ENCODE results near the gene LCA5. TPM values are rescaled to one million over a fixed set of nuclear protein-coding genes. Genes with fewer than 3 reads are reported as not detected.
A peak's percentile ranks its signal among the peaks of the same experiment; 100 is the strongest.
"Not testable (repeated sequence)": the region's sequence is repeated elsewhere in the genome, so short reads cannot be mapped to it uniquely, and the experiment has no call there.

LCA5 gene
- polyA plus RNA-seq (2013, experiment 1 of 2; ENCODE audit: insufficient read length): 4.0 TPM
- polyA plus RNA-seq (2013, experiment 2 of 2; ENCODE audit: insufficient read length): 4.9 TPM

DNA sequence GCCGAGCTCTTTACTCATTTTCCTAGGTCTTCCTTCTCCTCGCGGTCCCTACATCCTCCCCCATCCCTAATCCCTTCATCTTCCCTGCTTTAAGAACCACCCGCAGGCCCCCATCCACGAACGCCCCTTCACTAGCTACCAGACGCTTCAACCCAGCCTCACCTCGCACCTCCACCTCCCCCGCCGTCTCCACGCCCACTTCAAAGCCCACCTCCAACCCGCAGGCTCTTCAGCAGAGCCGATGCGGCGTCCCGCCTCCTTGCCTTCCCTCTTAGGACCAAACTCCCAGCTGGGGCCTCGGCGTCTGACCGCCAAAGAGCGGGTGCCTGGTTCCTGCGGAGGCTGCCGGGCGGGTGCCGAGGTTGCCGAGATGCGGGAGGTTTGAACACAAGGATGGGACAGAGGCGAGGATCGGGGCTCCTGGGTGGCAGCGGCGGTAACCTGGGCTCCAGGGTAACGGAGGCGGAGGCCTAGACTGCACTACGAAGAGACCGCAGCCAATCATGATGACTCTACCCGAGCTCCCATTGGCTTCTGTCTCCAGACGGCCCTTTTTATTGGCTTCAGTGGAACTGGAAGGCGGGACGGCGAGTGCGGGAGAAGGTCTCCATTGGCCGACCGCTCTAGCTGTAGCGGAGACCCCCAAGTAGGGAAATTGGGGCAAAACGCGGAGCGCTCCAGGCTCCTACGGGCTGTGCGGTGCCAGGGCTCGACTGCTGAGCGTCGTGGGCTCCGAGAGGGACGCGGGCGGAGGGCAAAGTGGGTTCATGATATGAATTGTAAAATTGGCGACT, at the start of gene LCA5:
Gene LCA5, minus strand, starts transcription at position 477 of the 794 bp plus-strand sequence. CDS start 18,536 bp downstream, outside the sequence.
- DNase-seq: peak; percentile 98

DNA sequence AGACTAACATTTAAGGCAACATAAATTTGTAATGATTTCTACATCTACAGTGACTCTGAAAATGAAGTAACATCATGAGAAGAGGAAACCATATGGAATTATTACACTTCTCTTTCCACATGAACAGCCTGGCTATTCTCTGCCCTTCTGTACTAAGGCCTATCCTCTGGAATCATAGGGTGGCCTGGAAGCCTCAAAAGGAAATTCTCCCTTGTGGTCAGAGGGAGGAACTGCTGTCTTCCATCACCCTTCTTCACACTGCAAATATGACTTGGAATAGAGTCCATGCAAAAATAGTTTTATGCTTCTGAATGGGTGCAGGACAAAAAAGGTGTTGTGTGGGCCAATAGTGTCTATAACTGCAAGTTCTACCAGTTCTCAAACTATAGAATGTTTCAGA, 49.3 kb upstream of the LCA5 start:
- DNase-seq: peak; percentile 34

DNA sequence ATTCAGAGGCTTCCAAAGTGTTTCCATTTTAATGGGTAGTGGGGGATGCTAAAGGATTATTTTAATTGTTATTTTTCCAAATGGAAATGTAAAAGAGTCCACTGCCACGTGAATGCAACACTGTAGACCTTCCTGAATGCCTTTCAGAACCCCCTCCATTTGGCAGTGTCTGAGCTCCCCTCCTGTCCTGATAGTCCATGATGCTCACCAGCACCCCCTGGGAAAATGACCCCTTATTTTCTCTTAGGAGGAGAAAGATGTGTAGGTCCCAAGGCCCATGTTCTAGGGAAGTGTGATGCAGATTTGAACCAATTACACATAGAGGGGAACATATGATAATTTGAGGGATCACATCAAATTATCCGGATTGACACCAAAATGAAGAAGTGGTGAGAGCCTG, 47.1 kb upstream of the LCA5 start:
- no peak for DNase-seq

DNA sequence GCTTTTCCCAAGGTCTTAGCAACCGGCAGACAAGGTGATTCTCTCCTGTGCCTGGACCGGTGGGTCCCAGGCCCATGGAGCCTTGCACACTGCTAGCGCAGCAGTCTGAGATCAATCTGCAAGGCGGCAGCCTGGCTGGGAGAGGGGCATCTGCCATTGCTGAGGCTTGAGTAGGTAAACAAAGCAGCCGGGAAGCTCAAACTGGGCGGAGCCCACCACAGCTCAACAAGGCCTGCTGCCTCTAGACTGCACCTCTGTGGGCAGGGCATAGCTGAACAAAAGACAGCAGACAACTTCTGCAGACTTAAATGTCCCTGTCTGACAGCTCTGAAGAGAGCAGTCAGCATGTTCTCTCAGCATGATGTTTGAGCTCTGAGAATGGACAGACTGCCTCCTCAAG, 40.7 kb upstream of the LCA5 start:
- not testable (repeated sequence) for DNase-seq

DNA sequence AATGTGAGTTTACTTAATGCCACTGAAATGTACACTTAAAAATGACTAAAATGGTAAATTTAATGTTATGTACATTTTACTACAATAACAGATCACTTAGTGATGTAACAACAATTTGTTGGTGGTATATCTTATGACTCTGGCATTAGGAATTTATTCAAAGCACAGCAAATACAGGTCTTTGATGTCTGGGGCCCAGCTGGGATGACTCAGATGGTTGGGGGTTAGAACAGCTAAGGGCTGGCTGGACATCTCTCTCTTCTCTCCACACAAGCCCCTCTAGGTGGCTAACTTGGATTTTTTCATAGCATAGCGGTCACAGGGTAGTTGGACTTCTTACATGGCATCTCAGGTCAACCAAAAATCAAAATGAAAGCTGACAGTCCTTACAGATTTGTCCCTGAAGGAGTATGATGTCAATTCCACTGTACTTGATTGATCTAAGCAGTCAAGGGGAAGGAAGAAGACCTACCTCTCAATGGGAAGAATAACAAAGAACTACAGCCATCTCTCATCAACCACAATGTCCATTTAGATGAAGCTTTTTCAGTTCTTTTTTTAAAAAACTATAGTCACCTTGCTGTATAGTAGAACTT, 37.5 kb upstream of the LCA5 start:
- peak; percentile 76 for DNase-seq

DNA sequence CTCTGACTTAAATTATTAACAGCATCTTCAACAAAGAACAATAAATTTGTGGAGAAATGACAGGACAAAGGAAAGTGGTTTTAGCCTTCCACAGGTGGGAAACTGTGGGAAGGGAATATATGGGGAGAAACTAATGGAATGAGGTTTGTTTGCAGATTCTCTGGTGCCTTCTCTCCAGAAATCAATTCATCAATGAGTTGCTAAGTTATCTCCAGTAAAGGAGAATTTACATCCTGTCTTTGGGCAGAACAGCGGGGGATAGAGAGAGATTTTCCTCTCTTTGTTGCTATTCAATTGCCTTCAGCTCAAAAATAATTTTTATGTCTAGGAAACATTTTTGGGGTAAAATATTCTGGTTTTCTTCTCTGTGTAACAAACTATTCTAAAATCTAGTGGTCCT, 36.9 kb upstream of the LCA5 start:
- DNase-seq: no peak

DNA sequence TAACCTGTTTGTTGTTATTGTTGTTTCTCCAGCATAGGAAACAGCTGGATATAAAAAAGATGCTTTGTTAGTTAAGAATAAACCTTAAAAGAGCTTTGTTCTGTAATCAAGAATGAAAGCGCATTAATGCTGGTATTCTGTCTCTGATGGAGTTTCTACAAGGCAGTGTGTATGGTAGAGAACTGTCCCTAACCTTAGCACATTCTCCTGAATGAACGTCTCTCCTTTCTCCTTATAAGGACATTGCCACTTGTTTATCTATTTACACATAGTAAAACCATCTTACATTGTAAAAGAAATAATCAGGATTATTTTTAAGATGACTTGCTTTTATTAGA, 33.8 kb upstream of the LCA5 start:
- no peak for DNase-seq

DNA sequence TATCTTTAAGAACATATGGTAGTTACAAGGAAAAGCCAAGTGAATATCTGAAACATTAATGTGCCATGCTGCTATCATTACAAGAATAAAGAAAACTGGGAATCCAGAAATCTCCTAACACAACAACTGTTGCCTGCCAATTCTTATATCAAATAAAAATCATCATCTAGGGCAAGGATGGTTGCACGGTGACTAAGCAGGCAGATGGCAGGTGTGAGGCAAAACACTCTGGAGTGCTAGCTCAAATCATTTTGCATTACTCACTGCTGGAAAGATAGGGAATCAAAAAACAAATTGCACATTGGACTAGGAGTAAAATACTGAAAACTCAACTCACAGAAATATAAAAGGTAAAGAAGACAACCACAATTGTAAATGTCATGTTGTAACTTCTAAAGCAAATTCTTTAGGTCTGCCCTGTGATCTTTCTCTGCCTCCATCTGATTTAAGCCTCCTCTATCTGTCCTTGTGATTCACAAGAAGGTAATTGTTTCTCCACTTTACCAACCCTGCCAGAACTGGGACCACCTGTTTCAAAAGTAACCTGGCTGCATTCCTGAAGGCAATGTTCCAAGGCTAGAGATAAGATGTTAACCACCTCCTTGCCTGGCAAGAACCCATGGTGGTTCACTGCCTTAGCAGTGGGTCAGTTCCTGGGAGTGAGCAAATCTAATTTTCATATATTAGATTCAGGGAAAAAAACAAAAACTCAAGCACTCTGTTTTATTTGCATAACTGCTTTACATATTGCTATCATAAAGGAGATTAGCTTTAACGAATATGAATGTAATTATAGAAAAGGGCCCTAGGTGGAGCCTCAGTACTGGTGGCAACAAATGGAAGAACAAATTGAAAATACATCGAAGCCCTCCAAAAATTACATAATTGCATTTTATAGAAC, 33.1 kb upstream of the LCA5 start:
- peak; percentile 29 for DNase-seq

DNA sequence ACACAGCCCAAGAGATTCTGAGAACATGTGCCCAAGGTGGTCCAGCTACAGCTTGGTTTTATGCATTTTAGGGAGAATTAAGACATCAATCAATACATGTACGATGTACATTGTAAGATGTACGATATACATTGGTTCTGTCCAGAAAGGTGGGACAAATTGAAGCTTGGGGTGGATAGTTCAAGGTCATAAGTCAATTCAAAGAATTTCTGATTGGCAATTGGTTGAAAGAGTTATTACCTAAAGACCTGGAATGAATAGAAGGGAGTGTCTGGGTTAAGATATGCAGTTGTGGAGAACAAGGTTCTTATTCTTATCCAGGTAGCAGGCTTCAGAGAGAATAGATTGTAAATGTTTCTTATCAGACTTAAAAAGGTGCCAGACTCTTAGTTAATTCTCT, 31.8 kb upstream of the LCA5 start:
- DNase-seq: no peak

DNA sequence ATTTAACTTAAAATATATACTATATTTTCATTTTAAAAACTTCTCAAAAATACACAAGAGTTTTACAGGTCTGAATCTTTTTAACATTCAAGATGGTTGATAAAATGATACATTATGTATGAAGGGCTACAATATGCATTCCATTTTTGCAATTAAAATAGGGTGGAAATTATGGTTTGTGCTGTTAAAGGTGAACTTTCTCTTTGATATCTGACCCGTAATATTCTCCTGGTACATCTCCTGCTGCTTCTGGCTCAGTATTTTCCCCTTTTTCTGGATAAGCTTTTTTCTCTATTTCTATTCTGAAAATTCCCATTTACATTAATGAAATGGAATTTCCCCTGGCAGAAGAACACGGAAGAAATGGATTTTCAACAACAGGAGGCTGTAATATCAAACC, 27.4 kb upstream of the LCA5 start:
- no peak for DNase-seq

DNA sequence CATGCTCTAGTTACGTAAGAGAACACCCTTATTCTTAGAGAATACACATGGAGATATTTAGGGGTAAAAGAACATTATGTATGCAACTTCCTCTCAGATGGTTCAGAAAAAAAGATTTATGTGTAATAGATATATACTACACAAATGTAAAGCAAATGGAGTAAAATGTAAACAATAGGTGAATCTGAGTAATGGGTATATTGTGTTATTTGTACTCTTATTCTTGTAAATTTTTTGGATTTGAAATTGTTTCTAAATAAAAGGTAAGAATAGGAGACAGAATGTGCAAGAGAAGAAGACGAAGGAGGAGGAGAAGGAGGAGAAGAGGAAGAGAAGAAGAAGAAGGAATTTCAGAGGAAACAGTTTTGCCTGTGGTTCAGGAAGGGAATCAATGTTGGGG, 22.5 kb upstream of the LCA5 start:
- DNase-seq: no peak

DNA sequence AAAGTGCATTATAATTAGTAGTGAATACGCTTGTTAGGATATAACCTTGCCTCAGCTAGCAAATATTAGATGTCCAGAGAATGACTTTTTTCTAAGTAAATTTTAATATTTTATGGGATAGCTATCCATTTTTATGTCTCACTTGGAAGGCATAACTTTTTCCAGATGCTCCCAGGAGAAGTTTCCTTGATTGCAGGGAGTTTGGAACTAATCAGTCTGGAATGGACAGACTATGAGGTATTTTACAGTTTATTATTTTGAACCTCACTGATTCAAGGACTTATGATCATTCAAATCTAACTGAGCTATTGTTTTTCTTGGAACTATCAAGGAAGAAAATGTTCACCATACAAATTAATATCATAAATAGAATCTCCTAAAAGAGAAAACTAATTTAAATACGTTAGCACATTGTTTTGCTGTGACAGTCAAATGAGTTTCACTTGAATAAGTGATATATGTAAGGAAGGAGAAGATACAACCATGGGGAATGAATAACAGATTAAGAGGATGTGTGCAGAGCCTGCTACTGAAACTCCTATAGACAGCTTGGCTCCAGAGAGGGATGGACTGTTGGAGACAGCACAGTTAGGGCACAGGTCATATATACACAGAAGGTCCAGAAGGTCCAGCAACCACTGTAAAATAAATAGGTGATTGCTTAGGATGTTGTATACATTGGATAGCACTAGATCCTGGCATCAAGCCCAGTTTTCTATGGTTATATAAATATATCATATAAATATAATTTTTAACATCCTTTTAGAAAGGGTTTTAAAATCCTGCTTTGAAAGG, 20.6 kb upstream of the LCA5 start:
- no peak for DNase-seq

DNA sequence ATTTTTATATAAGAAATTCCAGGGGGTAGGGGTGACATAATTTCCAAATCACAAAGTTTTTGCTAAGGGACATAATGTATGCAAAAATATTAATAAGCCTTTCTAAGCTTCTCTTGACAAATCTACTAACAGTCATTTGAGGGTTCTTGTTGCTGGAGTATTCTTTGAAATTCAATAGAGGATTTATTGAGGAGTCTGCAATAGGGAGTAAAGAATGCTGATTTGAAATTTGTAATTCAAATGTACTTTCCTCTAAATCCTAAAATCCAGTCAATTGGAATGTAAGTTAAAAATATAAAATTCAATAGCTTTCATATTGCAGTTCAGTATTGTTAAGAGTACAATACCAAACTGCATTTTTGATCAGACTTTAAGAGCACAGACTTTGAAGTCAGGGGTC, 17.1 kb upstream of the LCA5 start:
- no peak for DNase-seq

DNA sequence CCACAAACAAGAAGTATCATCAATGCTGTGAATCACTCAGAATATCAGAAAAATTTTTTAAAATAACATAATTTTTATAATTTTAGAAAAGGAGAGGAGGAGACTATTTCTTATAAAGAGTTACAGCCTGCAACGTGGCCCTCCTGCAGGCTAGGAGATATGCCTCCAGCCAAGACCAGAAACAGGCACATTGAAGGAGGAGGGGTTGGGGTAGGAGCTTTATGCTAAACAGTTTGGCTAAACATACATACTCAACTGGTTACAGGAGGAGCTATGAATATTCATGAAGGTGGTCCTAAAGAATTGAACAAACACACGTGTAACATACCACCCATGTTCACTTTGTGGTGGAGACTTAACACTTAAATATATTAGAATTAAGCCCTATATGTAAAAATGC, 14.2 kb upstream of the LCA5 start:
- no peak for DNase-seq

DNA sequence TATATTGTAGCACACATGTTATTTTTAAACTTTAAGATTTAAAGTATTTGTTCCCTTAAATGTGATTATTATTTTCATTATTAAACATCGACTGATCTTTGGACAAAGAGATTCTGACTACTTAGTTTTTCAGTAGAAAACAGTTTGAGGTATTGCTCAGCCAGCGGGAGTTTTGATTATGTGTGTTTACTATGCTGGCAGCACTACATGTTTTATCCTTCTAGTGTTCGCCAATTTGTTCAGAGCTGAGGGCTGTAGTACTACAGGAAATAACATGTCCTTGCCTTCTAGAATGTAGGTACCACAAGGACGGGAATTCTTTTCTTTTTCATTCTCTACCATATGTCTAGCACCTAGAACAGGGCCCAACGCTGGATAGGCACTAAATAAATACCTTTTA, 11.1 kb upstream of the LCA5 start:
- DNase-seq: no peak

DNA sequence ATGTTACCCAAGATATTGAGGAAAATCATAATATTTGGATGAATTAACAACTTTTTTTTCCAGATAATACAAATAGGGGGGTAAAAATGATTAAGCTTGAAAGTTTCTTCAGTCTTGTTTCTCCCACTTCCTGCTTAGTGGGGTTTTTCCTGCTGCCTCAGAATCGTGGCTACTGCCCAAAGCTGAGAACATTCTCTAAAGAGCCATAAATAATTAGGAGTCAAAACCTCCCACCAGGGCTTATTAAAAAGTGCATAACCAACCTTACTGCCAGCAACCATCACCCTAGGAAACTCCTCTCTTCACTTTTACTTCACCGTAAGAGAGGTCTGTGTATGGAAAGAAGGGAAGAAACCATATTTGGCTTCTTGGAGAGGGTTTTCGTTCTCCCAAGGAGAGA, 9.0 kb upstream of the LCA5 start:
- DNase-seq: no peak

DNA sequence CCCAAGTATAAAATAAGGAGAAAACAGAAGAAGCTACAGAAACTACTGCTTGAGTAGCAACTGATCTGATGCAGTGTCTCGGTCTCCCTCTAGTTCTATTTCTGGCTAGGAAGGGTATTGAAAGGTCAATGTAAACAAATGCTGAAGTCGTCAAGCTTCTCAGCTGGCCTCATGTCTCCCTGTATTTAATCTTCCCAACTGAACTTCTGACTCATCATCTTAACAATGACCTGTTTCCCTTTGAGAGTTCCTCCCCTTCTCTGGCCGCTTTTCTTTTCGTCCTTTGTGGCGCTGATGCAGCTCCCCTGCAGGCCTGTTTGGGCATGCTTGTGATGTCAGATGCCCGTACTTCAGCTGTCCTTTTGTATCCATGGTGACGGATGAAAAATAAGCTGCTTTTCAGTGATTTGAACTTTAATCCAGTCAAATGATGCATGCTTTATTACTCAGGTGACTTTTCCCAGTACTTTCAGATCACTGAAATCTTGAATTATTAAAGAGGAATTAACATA, 7.8 kb upstream of the LCA5 start:
- DNase-seq: peak; percentile 98

DNA sequence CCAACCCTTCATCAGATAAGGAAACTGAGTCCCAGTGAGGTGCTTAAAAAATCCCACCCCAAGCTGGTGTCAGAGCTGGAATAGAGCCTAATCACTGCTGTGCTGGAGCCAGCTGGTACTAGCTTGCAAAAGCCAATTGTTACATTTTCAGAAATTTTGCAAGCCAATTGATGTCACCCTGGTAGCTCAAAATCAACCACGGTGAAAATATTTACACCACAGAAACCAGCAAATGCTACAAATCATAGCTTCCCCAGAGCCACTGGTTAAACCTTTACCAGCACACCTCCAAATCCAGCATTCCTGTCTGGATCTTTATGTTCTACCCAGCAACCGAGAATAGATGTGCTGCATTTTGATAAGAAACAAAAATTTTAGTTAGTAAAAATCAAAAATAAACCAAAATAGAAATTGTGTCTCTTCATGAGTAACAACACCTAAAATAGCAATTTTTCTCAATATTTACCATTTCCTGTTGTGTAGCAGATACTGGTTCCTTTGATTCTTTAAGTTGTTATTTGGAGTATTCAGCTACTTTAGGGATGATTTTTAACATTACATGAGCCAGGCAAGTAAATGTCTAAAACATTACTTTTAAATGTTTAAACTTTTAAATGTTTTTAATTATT, 7.2 kb upstream of the LCA5 start:
- peak; percentile 18 for DNase-seq

DNA sequence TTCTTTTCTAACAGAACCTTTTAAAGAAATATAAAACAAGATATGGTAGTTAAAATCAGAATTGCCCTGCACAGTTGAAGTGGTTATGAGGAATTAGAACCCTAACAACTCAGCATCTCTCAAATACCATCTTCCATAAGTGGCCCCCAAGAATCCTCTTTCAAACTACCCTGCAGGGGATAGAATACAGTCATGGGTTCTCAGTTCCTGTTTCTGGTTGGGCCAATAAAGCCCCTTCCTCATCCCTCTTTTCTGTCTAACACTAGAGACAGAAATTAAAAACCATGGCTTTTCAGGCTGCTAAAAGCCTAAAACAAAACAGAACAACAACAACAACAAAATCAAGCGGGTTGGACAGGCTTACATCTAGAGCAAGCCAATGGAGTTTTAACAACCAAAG, 6.7 kb upstream of the LCA5 start:
- no peak for DNase-seq

DNA sequence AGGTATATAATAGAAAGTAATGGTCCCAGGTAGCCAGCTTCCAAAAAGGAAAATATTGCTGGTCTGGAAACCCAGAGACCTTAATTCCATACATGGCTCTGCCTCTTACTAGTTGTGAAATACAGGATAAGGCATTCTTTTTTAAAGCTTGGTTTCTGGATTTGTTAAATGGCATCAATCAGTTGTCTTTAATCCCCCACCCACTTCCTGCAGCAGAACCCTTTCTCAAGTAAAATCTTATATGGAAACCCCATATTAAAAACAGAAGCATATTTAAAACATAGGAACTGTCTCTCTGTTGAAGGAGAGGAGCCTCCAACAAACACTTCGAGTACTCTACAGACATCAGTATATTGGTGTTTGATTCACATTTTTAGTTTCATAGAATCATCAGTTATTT, 6.2 kb upstream of the LCA5 start:
- no peak for DNase-seq

DNA sequence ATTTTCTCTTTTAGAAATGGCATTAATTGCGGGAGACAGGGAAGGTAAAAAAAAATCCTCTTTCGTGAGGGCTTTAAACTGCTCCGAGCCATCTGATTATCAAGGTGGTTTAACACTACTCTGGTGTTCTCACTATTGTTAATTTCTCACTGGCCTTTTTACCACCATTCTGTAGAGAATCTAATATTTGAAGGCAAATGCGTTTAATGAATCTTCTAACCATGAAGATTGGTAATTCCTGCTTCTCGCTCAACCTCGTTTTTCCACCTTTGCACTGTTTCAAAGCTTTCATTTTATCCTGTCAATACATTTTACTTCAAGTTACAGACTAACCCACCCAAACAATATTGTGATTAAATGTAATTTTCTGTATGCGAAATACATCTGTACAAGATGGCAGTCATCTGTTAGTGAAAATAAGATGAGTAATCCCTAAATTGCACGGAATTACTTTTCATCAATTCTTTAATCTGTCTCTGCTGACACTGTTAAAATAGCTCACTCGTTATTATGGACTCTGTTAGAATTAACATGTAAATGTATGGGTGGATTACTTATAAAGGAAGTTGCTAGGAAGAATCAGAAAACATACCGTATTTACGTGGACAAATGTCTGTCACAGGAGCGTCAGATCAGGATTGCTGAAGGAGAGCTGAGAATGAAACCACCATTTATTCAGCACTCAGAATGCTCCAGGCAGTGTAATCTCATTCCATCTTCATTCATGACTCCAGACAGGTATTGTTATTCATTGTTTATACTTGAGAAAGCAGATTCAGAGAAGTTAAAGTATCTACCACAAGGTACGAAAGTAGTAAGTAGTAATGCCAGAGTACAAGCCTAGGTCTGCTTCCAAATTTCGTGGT, 1.1 kb upstream of the LCA5 start:
- no peak for DNase-seq

Data from fibroblast of skin of back (primary cell).